ENCODE results near the gene EFCAB8.
"Not testable (repeated sequence)": the region's sequence is repeated elsewhere in the genome, so short reads cannot be mapped to it uniquely, and the experiment has no call there.

EFCAB8 gene

DNA sequence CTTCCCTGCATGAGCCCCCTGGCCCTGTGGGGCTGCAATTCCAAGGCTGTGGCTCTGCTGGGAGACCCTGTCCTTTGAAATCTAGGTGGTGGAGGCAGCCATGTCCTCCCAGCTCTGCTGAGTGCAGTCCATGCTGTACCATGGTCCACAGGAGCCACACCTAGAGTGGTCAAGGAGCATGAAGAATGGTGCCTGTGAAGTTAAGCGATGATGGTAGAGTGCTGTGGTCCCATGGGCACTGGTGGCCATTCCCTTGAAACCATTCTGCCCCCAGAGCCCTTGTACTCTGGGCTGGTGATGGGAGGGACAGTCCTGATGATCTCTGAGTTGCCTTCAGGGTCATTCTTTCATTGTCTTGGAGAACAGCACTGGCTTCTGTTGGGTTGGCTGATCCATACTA lies 55.3 kb downstream of the EFCAB8 start:
- no peak for DNase-seq

- DNase-seq = no peak
Measured at GRCh38 chr20:32917191-32917950, 58.6 kb downstream of the EFCAB8 start.

GRCh38 chr20:32918296-32918695 lies 59.6 kb downstream of the EFCAB8 start:
- no peak for DNase-seq

GRCh38 chr20:32918751-32919150 lies 60.0 kb downstream of the EFCAB8 start:
- no peak for DNase-seq

GRCh38 chr20:32920066-32920465 lies 61.3 kb downstream of the EFCAB8 start:
- no peak for DNase-seq

- no peak for DNase-seq
Measured at GRCh38 chr20:32920530-32921298, 62.0 kb downstream of the EFCAB8 start.

DNA sequence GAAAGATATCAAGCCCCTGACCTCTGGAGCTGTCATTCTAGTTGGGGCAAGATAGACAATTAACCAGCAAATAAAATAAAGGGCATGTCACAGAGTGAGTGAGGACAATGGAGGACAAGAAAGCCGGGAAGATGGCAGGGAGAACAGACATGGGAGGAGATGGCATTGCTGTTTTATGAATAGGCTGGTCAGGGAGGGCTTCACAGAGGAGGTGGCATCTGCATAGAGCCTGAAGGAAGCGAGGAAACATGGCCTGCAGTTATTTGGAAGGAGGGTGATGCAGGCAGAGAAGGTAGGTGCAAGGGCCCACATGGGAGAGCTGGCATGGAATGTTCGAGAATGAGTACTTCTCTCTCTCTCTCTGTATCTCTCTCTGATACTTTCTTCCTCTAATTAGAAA lies 63.7 kb downstream of the EFCAB8 start:
- DNase-seq = no peak

- DNase-seq = no peak
Measured at GRCh38 chr20:32924781-32925180, 66.1 kb downstream of the EFCAB8 start.

GRCh38 chr20:32925481-32926196 lies 66.9 kb downstream of the EFCAB8 start:
- DNase-seq = no peak

DNA sequence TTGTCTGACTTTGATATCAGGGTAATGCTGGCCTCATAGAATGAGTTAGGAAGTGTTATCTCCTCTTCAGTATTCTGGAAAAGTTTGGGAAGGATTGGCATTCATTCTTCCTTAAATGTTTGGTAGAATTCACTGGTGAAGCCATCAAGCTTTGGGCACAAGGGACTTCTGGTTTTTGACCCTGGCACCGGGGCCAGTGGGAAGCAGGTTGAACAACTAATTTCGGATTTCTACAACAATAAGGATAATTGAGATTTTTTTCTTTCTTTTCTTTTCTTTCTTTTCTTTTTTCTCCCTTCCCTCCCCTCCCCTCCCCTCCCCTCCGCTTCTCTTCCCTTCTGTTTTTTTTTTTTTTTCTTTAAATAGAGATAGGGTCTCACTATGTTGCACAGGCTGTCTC lies 70.4 kb downstream of the EFCAB8 start:
- no peak for DNase-seq

GRCh38 chr20:32930181-32930580 lies 71.5 kb downstream of the EFCAB8 start:
- no peak for DNase-seq

DNA sequence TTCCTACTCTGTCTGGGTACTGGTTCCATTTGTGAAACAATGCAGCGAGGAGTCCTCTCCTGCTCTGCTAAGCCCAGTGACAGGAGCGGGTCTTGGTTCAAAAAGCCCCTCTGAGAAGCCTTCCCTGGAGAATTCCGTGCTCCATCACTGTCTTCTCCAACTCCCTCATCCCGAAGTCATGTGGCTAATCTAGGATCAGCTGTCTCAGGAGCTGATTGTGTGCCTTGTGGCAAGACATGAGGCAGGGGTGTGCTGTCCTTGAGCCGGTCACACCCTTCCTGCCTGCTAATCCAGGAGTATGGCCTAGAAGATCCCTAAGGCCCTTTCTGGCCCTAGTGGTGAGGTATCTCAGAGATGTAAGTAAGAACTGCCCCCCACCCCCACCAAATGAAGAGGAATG lies 72.0 kb downstream of the EFCAB8 start:
- DNase-seq = no peak

GRCh38 chr20:32934580-32934979 lies 75.9 kb downstream of the EFCAB8 start:
- no peak for DNase-seq

DNA sequence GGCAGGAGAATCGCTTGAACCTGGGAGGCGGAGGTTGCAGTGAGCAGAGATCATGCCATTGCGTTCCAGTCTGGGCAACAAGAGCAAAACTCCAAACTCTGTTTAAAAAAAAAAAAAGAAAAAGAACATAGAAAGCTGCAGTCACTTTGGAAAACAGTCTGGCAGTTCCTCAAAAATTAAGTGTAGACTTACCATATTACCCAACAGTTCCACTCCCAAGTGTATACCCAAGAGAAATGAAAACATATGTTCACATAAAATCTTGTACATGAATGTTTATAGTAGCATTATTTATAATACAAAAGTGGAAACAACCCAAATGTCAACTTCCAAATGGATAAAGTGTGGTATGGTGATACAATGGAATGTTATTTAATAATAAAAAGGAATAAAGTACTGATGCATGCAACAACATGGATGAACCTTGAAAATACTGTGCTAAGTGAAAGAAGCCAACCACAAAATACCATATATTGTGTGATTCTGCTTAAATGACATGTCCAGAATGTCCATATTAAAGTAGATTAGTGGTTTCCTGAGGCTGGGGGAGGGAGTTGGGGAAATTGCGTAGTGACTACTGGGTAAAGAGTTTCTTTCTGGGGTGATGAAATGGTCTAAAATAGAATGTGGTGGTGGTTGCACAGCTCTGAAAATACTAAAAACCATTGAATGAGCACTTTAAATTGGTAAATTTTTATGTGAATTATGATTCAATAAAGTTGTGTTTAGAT lies 82.6 kb downstream of the EFCAB8 start:
- DNase-seq = no peak

DNA sequence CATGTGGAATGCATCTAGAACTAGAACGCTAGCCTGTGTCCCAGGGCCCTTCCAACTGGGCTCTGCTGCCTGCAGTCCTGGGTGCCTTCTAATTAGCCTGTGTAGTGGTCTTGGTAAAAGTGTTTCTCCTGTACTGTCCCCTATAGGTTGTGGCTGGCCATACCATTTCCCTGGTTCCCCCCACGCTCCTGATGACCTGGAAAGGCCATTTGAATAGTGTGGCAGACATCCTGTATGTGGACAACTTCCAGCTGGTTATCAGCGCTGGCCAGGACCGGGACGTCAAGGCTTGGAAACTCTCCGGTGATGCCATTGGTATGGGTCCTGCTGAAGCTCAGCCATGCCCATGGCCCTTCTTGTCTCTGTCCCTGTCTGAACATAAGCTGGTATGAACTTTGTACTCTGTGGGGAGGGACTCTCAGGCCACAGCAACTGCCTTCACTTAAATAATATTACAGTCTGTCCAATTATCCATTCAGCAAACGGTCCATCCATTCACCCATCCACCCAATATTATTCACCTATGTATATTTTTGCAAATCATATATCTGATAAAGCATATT lies 84.8 kb downstream of the EFCAB8 start:
- DNase-seq = no peak

DNA sequence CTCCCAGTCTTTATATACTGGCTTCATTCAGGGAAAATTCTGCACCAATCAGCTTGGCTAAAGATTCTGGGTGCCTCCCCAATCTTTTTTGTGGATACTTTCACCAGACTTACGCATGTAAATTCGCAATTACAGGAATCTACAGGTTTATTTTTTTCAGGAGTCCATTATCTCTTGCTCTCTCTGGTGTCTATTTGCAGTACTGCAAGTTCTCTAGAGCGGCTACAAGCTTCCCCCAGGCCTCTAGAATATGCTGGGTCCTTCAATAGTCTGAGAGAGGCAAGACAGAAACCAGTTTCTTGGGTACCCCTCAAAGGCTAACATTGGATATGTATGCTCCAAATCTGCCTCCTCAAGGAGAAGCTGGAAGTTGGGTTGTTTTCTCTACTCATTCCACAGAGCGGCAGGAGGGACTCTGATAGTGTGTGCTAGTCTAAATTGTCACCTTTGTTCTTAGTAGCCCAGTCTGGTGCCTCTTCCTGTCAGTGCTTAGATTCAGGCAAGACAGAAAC lies 87.0 kb downstream of the EFCAB8 start:
- no peak for DNase-seq

GRCh38 chr20:32946629-32947028 lies 87.9 kb downstream of the EFCAB8 start:
- DNase-seq = no peak

- not testable (repeated sequence) for DNase-seq
Measured at GRCh38 chr20:32950539-32950938, 91.8 kb downstream of the EFCAB8 start.

GRCh38 chr20:32957459-32957858 lies 98.7 kb downstream of the EFCAB8 start:
- DNase-seq = no peak

- DNase-seq = no peak
Measured at GRCh38 chr20:32958574-32958973, 99.9 kb downstream of the EFCAB8 start.

DNA sequence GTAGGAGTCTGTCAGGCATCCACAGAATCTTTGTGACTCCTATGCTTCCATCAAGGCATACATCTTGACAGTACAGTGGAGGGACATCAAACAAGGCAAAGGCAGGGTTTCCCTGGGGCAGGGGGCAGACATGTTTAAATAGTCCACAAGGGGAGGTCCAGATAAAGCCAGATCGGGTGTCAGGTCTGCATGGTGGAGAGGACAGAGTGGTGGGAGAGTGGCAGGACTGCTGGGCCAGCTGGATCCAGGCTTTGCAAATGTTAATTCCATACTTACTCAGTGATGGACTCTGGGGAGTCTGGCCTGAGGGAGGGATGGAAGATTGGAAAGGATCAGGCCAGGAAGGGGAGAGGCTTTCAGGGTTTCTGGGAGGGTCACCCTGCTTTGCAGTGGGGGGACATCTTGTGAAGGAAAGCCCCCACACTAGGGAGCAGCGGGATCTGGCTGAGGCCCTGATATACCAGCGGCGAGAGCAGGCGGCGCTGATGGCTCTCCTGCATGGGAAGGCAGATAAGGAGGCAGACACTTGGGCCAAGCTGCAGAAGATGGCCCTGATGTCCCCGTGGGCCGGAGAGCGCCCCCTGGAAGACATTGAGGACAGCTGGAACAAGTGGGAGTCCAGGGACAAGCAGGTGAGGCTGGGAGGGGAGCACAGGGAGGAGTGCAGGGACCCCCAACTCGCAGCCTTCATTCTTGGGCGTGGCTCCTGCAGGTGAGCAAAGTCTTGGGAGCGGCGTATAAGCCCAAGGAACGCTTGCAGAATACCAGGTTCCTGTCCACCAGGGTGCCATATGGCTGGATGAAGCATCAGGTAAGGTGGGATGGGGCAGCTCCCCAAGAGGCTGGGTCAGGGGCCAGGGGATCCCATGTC lies 100.9 kb downstream of the EFCAB8 start:
- no peak for DNase-seq

DNA sequence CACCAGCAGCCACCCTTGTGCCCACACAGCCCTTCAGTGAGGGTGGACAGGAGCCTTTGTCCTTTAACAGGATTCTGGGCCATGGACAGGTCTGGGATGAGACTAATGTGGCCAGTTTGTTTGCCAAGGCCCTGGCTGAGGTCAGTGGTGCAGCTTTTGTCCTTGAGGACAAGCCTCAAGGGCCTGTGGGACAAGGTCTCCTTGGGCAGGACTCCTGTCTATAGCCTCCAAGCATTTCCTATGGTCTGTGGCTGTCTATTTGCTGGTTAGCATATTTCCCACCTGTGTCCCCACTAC lies 101.4 kb downstream of the EFCAB8 start:
- DNase-seq = no peak

Measured in stimulated activated CD4-positive, alpha-beta T cell treated with anti-CD3 and anti-CD28 coated beads, Interleukin-12 subunit alpha, Interleukin-12 subunit beta, amount 100 ng/mL, for 4 hours (primary cell).